LNCaP clone FGC (cell line): ENCODE data around the gene CSDE1.

ENCODE experiments used
- DNase-seq: peaks from one replicate; pipeline ENCODE4 v3.0.0-alpha.2; 2011; ENCODE audit warnings: low read depth
- H3K4me3 ChIP-seq: 2 replicates; pipeline ENCODE4 v1.5.1; 2011; ENCODE audit warnings: mild to moderate bottlenecking, low read depth, low read length, control low read depth
- CTCF ChIP-seq: IDR thresholded peaks from 2 replicates; pipeline ENCODE4 v1.5.1; 2012; ENCODE audit warnings: mild to moderate bottlenecking; ENCODE audit not compliant: control insufficient read depth, insufficient read depth; ENCODE audit errors: extremely low read depth

The CSDE1 gene

GRCh38 chr1:114745291-114745690 lies 12.5 kb downstream of the CSDE1 start:
- no peak for TF ChIP-seq CTCF
- no peak overlapping the region for H3K4me3 ChIP-seq
- DNase-seq: no peak

- DNase-seq: no peak
- no peak for TF ChIP-seq CTCF
- H3K4me3 ChIP-seq: no peak overlapping the region
Measured at GRCh38 chr1:114741963-114742746, 15.6 kb downstream of the CSDE1 start.

GRCh38 chr1:114740331-114740730 lies 17.5 kb downstream of the CSDE1 start:
- H3K4me3 ChIP-seq: no peak overlapping the region
- no peak for TF ChIP-seq CTCF
- DNase-seq: no peak

GRCh38 chr1:114737314-114737849 lies 20.4 kb downstream of the CSDE1 start:
- H3K4me3 ChIP-seq: no peak overlapping the region
- TF ChIP-seq CTCF: no peak
- no peak for DNase-seq

GRCh38 chr1:114735479-114735878 lies 22.3 kb downstream of the CSDE1 start:
- H3K4me3 ChIP-seq: no peak overlapping the region
- no peak for TF ChIP-seq CTCF
- DNase-seq: no peak

GRCh38 chr1:114729782-114730181 lies 28.0 kb downstream of the CSDE1 start:
- TF ChIP-seq CTCF: no peak
- no peak overlapping the region for H3K4me3 ChIP-seq
- DNase-seq: no peak

GRCh38 chr1:114728553-114728952 lies 29.2 kb downstream of the CSDE1 start:
- H3K4me3 ChIP-seq: no peak overlapping the region
- no peak for TF ChIP-seq CTCF
- no peak for DNase-seq
